CD4-positive, alpha-beta T cell treated with Interleukin-15 for 1 hour (primary cell): ENCODE data around the gene NAPB.

ENCODE experiments used
- DNase-seq: peaks from one replicate; pipeline ENCODE4 v3.0.0-alpha.2; 2020

NAPB gene

GRCh38 chr20:23403751-23404150 is 17.5 kb downstream of the NAPB start:
- DNase-seq, result no peak

DNA sequence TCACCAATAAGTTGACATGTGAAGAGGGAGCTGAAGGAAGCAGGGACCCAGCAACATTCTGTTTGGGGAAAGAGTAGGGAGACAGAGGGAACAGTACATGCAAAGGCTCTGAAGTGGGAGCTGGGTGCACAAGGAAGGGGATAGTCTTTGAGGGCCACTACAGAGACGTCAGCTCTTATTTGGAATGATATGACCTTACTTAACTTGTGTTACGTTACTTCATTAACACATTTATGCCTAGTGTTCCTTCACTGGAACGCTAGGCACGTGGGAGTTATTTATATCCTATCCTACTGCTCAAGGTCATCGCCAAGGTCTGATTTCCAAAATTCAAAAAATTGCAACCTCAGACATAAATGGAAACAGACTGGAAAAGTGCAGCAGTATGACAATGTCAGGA is 20.2 kb downstream of the NAPB start:
- DNase-seq, result no peak

GRCh38 chr20:23399568-23400241 is 21.6 kb downstream of the NAPB start:
- no peak for DNase-seq

DNA sequence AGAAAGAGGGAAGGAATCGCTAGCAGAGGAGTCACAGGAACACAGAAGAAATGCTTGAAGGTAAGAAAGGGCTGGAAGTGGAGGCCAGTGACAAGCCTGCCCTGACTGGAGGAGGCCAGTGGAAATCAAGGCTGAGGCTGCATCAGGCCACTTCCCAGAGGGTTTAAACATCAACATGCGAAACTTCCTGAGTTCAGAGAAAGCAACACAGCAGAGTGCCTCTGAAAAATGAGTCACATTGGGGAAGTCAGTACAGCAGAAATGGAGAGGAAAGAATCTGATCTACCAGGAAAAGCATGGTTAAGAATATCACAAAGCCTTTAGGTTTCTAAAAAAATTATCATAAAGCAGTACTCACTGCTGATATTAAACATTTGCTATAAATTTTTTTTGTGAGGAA is 23.3 kb downstream of the NAPB start:
- DNase-seq, result no peak

DNA sequence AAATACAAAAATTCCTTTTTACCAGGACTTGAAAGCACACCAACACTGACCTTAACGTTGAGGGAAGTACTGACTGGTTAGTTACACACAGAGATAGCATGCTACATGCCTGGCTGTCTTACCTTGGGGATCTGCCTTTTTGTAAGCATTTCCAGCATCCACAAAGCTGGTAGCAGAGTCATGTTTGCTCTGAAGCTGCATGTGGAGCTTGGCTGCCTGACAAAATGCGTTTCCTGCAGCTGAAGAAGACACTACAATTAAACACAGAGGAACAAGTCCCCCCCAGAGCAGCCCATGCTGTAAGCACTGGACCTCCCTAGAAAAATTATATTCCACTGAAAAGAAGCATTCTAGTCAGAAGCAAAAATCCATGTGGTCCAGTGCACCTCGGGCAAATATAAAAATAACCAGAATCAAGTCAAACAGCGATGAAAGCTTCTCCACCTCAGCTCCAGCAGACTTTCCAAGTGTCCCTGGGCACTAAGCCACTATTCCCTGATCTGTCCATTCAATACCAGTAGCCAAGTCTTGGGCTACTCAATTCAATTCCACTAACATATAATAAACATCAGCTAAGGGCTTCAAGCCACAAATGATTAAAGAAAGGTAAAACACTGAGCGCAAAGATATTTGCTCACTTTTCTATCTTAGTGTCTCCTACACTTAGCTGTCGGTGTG is 24.2 kb downstream of the NAPB start:
- DNase-seq, result no peak

GRCh38 chr20:23393996-23394775 is 27.1 kb downstream of the NAPB start:
- DNase-seq, result no peak

DNA sequence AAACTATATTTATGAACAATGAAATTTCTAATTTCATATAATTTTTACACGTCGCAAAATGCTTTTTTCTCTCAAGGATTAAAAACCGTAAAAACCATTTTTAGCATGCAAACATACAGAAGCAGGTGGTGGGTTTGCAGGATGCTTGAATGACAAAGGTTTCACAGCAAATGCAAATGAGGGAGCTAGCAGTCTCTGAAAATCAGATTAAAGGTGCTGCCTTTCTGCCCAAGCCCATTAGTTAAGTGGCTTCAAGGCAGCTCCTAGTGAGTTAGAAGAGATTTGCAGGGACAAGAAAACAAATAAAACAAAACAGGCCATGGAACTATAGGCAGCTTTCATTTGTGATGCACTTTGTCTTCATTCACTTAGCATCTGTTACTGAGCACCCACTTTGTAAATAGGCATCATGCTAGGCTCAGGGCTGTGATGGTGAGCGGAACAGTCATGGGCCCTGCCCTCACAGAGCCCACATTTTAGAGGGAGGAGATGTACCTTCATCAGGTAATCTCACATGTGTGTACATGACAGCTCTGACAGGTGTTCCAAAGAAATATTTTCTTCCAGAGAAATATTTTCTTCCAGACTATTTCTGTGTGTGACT is 29.5 kb downstream of the NAPB start:
- DNase-seq, result no peak

- DNase-seq, result no peak
Observed at GRCh38 chr20:23390091-23390774, 31.1 kb downstream of the NAPB start.

DNA sequence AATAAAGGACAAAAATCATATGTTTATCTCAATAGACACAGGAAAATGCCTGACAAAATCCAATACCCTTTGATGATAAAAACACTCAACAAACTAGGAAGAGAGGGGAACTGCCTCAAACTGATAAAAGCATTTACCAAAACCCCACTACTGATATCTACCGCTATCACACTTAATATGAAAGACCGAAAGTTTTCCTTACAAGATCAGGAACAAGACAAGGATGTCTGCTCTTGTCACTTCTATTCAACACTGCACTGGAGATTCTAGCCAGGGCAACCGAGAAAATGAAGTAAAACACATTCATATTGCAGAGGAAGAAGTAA is 34.2 kb downstream of the NAPB start:
- DNase-seq, result no peak

DNA sequence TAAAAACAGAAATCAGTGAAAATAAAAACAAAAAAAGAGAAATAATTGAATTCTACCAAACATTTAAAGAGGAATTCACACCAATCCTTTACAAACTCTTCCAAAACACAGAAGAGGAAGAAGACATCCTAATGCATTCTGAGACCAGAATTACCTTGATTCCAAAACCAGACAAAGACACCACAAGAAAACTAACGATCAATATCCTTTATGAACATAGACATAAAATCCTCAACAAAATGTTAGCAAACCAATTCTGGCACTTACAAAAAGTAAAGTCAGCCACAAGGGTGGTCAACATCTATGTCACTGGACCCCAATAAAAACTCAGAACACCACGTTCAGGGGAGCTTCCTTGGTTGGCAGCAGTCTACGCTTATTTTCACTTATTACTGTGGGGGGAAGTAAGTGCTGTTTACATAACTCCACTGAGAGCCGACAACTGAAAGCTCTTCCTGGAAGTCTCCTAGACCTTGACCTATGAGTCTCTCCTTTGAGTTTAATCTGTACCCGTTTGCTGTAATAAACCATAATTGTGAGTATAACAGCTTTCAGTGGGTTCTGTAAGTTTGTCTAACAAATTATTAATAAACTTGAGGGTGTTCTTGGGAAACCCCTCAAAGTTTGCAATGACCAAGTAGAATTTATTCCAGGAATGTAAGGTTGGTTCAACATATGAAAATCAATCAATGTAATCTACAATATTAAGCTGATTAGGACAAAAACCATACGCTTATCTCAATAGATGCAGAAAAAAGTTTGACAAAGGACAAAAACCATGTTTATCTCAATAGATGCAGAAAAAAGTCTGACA is 34.8 kb downstream of the NAPB start:
- no peak for DNase-seq

DNA sequence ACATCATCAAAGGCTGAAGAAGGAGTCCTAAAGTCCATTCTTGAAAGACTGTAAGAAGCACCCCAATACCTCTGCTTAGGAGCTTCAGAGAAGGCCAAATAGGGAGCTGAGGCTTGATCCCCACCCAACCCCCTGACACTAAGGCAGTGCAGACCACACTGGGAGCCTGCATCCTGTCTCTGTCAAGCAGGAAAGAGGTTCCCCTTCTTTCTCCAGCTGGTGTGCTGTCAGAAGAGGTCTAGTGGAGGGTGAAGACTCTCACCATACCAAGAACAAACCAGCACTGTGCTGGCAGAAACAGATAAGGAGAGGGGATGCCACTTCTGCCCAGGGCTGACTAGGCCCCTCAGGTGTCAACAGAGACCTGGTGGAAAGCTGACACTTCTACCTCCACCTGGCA is 39.4 kb downstream of the NAPB start:
- DNase-seq, result no peak

DNA sequence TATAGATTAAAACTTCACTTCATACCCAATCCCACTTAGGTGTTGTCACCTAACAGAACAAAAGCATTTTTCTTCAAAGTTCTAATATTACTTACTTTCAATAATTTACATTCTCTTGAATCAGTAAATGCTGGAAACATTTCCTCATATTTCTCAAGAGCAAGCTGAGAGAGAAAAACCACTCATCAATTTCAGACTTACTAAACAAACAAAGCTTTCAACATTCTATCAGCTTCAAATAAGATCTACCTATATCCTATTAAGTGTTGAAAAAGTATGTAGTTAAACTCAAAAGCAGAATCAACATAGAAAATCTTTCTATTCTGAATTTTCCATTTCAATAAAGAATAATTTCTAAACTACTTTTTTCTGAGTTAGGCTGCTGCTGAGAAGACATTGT is 41.5 kb downstream of the NAPB start:
- no peak for DNase-seq

DNA sequence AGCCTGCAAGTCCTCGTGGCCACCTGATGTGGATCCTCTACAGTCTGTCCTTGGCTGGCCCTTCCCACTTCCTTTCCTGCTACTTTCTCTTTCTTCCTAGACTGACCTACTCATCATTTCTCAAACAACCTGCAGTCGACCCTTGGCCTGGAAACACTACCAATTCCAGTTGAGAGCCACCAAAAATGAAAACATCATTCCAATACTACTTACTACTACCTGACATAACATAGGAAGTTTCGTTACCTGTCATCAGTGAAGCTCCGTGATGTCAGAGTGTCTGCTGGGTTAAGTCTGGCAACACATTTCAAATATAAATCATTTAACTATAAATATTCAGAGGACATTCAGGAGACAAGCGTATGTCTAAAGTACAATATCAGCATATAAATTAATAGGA is 45.5 kb downstream of the NAPB start:
- no peak for DNase-seq

GRCh38 chr20:23374441-23374840 is 46.8 kb downstream of the NAPB start:
- no peak for DNase-seq

DNA sequence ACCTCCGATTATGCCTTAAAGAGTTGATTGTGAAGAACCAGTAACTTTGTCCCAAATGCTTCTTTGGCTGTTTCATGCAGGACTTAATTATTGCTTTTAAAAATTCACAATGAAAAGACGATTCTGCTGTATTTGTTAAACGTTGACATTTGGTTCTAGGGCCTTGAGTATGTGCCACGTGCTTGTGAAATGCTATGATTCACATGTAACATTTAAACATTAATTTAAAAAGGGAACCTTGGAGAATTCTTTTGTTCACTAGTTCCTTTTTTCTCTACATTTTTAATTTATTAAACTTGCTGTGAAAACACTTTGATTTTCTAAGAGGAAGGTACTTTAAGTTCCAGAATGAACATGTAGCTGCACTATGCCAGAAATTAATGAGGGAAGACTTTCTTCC is 49.8 kb downstream of the NAPB start:
- DNase-seq, result no peak

DNA sequence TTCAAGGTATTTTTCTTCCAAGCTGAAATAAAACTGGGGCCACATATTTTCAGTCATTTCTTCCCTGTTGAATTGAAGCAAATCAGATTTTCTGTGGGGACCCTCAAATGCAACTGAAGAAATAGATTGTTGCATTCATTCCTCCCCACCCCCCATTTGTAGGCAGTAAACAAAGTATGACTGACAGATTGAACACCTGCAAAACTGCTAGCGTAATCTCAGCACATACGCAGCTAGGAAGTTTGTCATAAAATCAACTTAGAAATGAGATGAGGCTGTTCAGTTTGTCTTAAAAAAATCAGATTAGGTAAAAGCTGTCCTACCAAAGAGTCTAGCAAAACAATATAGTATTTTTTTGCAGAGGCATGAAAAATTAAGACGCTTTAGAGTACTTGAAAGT is 50.4 kb downstream of the NAPB start:
- no peak for DNase-seq

DNA sequence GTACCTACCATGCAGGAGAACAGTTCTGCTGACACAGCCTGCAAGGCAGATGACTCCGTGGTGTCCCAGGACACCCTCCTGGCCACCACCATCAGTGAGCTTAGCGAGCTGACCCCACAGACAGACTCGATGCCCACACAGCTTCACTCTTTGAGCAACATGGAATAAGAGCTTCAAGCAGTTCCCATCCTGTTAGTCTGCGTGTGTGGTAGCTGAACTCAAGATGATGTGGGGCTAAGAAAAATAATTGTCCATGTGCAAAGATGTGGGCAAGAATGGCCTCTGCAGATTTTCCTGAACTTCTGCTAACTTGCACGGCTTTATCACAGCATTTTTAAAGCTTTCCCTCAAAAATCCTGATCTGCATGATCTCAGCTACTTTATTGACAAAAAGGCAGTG is 51.0 kb downstream of the NAPB start:
- no peak for DNase-seq

DNA sequence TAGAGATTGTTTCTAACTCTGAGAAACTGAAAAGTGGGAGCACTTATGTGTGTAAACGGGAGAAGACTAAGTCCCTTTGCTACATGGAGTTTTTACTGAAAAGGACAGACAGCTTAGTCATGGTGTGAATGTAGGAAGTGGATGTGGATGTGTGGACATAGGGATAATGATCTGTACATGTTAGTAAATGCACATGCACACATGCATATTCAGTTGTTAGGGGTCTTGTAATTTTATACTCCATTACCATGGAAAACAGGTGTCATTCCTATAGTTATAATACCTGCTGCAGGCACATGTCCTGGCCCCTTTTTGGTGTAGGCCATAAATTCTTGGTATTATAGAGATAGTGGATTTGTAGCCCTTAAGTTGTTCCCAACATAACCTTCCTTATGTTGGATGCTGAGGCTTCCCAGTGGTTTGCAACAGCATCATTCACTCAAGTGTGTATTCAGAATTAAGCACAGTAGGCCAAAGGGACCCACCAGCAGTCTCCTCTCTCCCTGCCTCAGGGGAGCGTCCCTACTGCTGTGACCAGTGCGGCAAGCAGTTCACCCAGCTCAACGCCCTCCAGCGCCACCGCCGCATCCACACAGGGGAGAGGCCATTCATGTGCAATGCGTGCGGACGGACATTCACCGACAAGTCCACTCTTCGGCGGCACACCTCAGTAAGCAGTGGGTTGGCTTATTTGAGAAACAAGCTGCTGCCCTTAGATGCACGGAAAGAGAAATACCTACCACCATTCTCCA is 52.0 kb downstream of the NAPB start:
- no peak for DNase-seq

DNA sequence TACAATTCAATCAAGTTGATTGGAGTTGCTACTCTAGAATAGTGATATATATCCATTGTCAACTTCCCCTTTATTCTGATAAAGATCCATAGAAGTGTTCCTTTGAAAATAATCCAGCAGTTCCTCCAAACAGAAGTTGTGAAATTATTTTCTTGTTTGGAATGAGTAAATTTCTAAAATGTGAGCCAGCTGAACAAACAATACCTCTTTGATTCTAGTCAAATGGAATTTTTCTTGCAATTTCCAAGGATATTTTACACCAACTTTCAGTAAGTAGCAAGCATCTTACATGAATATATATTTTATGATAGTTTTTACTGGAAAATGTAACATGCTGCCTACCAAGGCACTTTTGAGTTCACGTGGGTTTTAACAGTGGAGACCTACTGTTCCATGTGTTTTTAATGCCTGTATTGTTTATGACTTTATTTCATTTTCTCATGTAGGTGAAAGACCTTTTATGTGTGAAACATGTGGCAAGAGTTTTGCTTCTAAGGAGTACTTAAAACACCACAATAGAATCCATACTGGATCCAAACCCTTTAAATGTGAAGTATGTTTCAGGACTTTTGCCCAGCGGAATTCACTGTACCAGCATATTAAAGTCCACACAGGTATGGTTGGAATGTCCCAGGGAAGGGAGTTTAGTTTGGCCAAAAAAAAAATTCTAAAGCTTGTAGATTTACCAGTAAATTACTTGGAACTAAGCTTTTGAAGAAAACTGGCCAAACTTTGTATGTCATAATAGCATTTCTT is 52.8 kb downstream of the NAPB start:
- no peak for DNase-seq

DNA sequence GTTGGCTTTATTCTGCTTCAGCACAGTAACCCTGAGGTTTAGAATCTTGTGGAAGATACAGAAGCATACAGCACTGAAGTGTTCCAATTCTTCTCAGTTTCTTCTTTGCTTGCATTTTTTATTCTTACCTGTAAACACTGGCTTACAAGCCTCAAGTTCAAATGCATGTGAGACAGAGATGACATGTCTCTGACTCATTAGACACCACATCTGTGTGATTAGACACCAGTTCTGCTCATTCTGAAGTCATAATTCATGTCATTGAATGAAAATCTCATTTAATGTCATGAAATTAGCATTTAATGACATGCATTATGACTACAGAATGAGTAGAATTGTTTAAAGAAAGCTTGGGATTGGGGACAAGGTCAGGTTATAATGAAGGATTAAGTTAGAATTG is 53.5 kb downstream of the NAPB start:
- no peak for DNase-seq

- no peak for DNase-seq
Observed at GRCh38 chr20:23366384-23366783, 54.9 kb downstream of the NAPB start.
